ENCODE measurements around the gene LRP5. TPM values are rescaled to one million over a fixed set of nuclear protein-coding genes. Genes with fewer than 3 reads are reported as not detected.
"Not testable (repeated sequence)": the region's sequence is repeated elsewhere in the genome, so short reads cannot be mapped to it uniquely, and the experiment has no call there.

Gene LRP5
- total RNA-seq, 2 donors from 2014 or later, result 81.0 to 110 TPM

- Histone ChIP-seq H3K4me1 (peaks cover 18% of the 10 kb centered on the region), H3K9me3 (no peaks in the 10 kb centered on the region), H3K4me3 (no peak overlapping the region), H3K9ac (ENCODE audit: low read depth in 2 of 2, low read length in 2 of 2) (no peak overlapping the region), H3K36me3 (no peaks in the 10 kb centered on the region), H3K27me3 (no peaks in the 10 kb centered on the region), H3K27ac (no peak overlapping the region)
- intact Hi-C loops (cut with DNase I), result no loop called here
- DNase-seq, result no peak
- no peak for TF ChIP-seq CTCF (IDR thresholded peaks at IDR 0.05)
Measured at GRCh38 chr11:68473693-68474092, 161.3 kb downstream of the LRP5 start.

GRCh38 chr11:68475626-68476025 lies 163.2 kb downstream of the LRP5 start:
- H3K4me3 ChIP-seq; H3K36me3 ChIP-seq; DNase-seq; H3K9me3 ChIP-seq; H3K9ac ChIP-seq (ENCODE audit: low read depth in 2 of 2, low read length in 2 of 2); H3K27ac ChIP-seq; H3K4me1 ChIP-seq; H3K27me3 ChIP-seq; intact Hi-C loops (cut with DNase I): not testable (repeated sequence)

GRCh38 chr11:68479390-68479789 lies 167.0 kb downstream of the LRP5 start:
- Histone ChIP-seq H3K36me3 (no peaks in the 10 kb centered on the region), H3K4me1 (peaks cover 16% of the 10 kb centered on the region), H3K9ac (ENCODE audit: low read depth in 2 of 2, low read length in 2 of 2) (no peak overlapping the region), H3K27me3 (no peaks in the 10 kb centered on the region), H3K9me3 (no peaks in the 10 kb centered on the region), H3K27ac (no peak overlapping the region), H3K4me3 (no peak overlapping the region)
- no peak for TF ChIP-seq CTCF (IDR thresholded peaks at IDR 0.05)
- no peak for DNase-seq
- intact Hi-C loops (cut with DNase I), result no loop called here

GRCh38 chr11:68480193-68480592 lies 167.8 kb downstream of the LRP5 start:
- no peaks in the 10 kb centered on the region for H3K9me3 ChIP-seq
- no peak overlapping the region for H3K9ac ChIP-seq (ENCODE audit: low read depth in 2 of 2, low read length in 2 of 2)
- no peak for TF ChIP-seq CTCF (IDR thresholded peaks at IDR 0.05)
- DNase-seq, result no peak
- no peaks in the 10 kb centered on the region for H3K27me3 ChIP-seq
- no peak overlapping the region for H3K4me3 ChIP-seq
- no peak overlapping the region for H3K27ac ChIP-seq
- intact Hi-C loops (cut with DNase I), result no loop called here
- H3K36me3 ChIP-seq, result no peaks in the 10 kb centered on the region
- H3K4me1 ChIP-seq, result peaks cover 16% of the 10 kb centered on the region

- Histone ChIP-seq H3K27me3 (no peaks in the 10 kb centered on the region), H3K36me3 (no peaks in the 10 kb centered on the region), H3K9me3 (no peaks in the 10 kb centered on the region), H3K4me3 (no peak overlapping the region), H3K9ac (ENCODE audit: low read depth in 2 of 2, low read length in 2 of 2) (peak overlapping the region in 1 of 2 donors; percentile 26), H3K4me1 (peaks cover 16% of the 10 kb centered on the region), H3K27ac (no peak overlapping the region)
- no peak for TF ChIP-seq CTCF (IDR thresholded peaks at IDR 0.05)
- no peak for DNase-seq
- intact Hi-C loops (cut with DNase I), result no loop called here
Measured at GRCh38 chr11:68480852-68481510, 168.6 kb downstream of the LRP5 start.

GRCh38 chr11:68481579-68482240 lies 169.3 kb downstream of the LRP5 start:
- intact Hi-C loops (cut with DNase I), result no loop called here
- H3K4me3 ChIP-seq, result no peak overlapping the region
- H3K27me3 ChIP-seq, result no peaks in the 10 kb centered on the region
- peaks cover 16% of the 10 kb centered on the region for H3K4me1 ChIP-seq
- no peaks in the 10 kb centered on the region for H3K36me3 ChIP-seq
- no peak overlapping the region for H3K27ac ChIP-seq
- H3K9me3 ChIP-seq, result no peaks in the 10 kb centered on the region
- peak overlapping the region in 1 of 2 donors; percentile 26 for H3K9ac ChIP-seq (ENCODE audit: low read depth in 2 of 2, low read length in 2 of 2)
- no peak for TF ChIP-seq CTCF (IDR thresholded peaks at IDR 0.05)
- no peak for DNase-seq

Data from colonic mucosa (tissue), 4 donors.